Thoracic aorta (tissue), 2 donors: ENCODE data around the gene ATP1B1. TPM values are rescaled to one million over a fixed set of nuclear protein-coding genes. Genes with fewer than 3 reads are reported as not detected.

ENCODE experiments used
- ATAC-seq: fragments of 150-250 bp; one replicate; pipeline ENCODE4 v1.8.0; 2017; ENCODE audit warnings: low read depth; ENCODE audit not compliant: insufficient number of reproducible peaks, low FRiP score
- DNase-seq: peaks from one replicate; pipeline ENCODE4 v3.0.0-alpha.2; 2020; ENCODE audit warnings: low spot score
- H3K27ac ChIP-seq, 2 donors: fragments of 200-600 bp; sonication (generic); 1 replicate in 1 of 2; 2 replicates in 1 of 2; pipeline ENCODE4 v1.5.1; 2016; ENCODE audit warnings: mild to moderate bottlenecking in 2 of 2, moderate library complexity in 2 of 2
- H3K27me3 ChIP-seq: fragments of 200-600 bp; sonication (generic); replicated peaks from 2 replicates; pipeline ENCODE4 v1.6.0; 2016; ENCODE audit warnings: mild to moderate bottlenecking; ENCODE audit not compliant: insufficient read depth
- H3K36me3 ChIP-seq: fragments of 200-600 bp; sonication (generic); one replicate; pipeline ENCODE4 v1.5.1; 2016
- H3K4me1 ChIP-seq, 2 donors: fragments of 200-600 bp; sonication (generic); 1 replicate in 1 of 2; 2 replicates in 1 of 2; pipeline versions ENCODE4 v1.5.1 to v1.6.0; 2016; ENCODE audit warnings: low read depth in 2 of 2, mild to moderate bottlenecking in 1 of 2; ENCODE audit not compliant: control insufficient read depth in 1 of 2
- H3K4me3 ChIP-seq: fragments of 200-600 bp; sonication (generic); 2 replicates; pipeline ENCODE4 v1.5.1; 2016; ENCODE audit warnings: mild to moderate bottlenecking
- H3K9me3 ChIP-seq: fragments of 200-600 bp; sonication (generic); 2 replicates; pipeline ENCODE4 v1.5.1; 2016
- CTCF ChIP-seq: fragments of 200-600 bp; sonication (generic); IDR thresholded peaks from one replicate; pipeline ENCODE4 v1.5.1; 2019; ENCODE audit warnings: antibody characterized with exemption
- total RNA-seq, 2 donors: library from RNA; depleted of rRNA; stranded (reverse); fragments of >200 nt; gene quantifications; one replicate each; pipeline versions ENCODE4 v1.1.0 to v1.2.3, GENCODE V29; 2016

ATP1B1 gene
- total RNA-seq, 2 donors from 2014 or later: 19.4 to 33.9 TPM

GRCh38 chr1:169133228-169133576, 26.7 kb downstream of the ATP1B1 start:
- Histone ChIP-seq H3K9me3 (no peaks in the 10 kb centered on the region), H3K27me3 (no peaks in the 10 kb centered on the region), H3K4me3 (no peak overlapping the region), H3K4me1 (peaks cover 6 to 14% of the 10 kb centered on the region in 2 donors), H3K36me3 (no peaks in the 10 kb centered on the region), H3K27ac (no peak overlapping the region)
- no peak for DNase-seq
- ATAC-seq: no peak
- no peak for TF ChIP-seq CTCF

DNA sequence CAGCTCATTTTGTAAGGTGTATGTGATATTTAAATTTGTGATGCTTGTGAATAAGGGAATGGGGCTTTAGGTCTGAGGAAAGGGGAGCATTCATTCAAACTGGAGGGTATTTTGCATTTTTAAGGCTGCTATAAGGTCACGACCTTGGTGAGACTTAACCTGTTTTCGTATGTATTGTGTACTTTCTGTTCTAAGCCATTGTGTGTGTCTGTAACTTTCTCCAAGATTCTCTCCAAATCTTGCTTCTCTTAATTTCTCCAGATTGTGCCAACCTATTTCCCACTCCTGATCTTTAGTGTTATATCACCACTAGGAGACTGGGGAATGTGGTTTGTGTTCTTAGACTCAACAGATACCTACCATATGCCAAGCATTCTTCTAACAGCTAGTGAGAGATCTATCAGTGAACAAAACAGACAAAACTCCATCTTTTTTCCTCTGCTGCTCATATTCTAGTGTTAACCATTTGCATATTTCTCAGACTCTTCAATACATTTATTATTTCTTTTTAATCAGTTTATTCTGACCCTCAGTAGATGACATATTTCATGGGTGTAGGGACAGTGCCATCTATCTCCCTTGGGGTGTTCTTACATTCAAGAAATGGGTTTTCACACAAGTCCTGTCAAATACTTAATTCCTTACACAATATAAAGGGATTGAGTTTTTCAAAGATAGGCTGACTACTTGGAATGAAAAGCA, 27.5 kb downstream of the ATP1B1 start:
- no peak for ATAC-seq
- H3K4me3 ChIP-seq: no peak overlapping the region
- H3K27me3 ChIP-seq: no peaks in the 10 kb centered on the region
- no peaks in the 10 kb centered on the region for H3K36me3 ChIP-seq
- H3K9me3 ChIP-seq: no peaks in the 10 kb centered on the region
- peaks cover 6 to 12% of the 10 kb centered on the region in 2 donors for H3K4me1 ChIP-seq
- DNase-seq: no peak
- TF ChIP-seq CTCF: no peak
- H3K27ac ChIP-seq: no peak overlapping the region

DNA sequence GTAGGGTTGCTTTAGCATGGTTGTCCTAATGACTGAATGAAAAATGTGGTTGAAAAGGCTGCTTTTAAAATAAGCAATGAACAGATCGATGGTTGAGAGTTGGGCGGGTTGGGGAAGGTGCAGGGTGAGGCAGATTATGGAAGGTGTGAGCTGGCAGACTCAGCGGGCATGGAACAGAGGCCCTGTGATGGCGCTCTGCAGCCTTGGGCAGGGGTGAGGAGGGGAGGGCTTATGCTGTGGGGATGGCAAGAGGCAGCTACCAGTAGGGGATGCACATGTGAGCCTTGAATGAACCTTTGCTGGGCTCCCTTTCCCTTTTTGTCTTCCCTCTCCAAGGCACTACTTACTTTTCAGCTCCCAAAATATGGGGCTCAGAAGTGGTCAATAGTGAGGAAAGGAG, 30.9 kb downstream of the ATP1B1 start:
- Histone ChIP-seq H3K27me3 (no peaks in the 10 kb centered on the region), H3K36me3 (no peaks in the 10 kb centered on the region), H3K4me1 (no peaks in the 10 kb centered on the region), H3K9me3 (no peaks in the 10 kb centered on the region), H3K27ac (no peak overlapping the region), H3K4me3 (no peak overlapping the region)
- DNase-seq (no peak), ATAC-seq (no peak)
- TF ChIP-seq CTCF: no peak

DNA sequence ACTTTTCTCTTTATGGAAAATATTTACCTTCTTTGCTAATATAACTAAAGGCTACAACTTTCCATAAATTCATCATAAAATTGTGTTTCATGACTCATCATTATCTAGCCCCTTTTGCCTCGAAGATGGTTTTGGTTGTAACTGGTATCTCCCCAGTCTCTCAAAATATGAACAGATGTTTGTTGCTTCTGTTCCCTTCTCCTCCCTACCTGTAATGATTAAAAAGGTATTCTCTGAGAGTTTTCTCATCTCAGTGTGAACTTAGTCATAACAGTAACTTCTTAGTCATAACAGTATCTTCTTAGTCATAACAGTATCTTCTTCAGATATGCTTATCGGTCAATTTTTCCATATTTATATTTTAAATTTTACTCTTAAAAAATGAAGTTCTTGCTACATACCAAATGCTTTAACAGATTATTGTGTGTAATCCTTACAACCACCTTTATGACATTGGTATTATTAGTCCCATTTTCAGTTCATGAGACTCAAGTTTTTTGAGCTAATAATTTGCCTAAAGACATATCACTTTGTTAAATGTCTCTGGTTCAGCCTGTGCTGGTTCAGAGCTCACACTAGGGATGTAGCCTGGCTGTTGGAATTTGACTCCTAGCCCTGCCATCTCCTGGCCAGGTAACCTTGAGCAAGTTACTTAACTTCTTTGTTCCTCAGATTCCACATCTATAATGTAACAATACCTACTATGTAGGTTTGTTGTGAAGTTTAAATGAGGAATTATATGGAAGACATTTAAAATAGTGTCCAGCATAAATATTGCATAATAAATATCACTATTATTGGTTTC, 32.6 kb downstream of the ATP1B1 start:
- Histone ChIP-seq H3K9me3 (no peaks in the 10 kb centered on the region), H3K27ac (no peak overlapping the region), H3K27me3 (no peaks in the 10 kb centered on the region), H3K4me3 (no peak overlapping the region), H3K36me3 (no peaks in the 10 kb centered on the region), H3K4me1 (no peaks in the 10 kb centered on the region)
- ATAC-seq (no peak), DNase-seq (no peak)
- TF ChIP-seq CTCF: no peak

DNA sequence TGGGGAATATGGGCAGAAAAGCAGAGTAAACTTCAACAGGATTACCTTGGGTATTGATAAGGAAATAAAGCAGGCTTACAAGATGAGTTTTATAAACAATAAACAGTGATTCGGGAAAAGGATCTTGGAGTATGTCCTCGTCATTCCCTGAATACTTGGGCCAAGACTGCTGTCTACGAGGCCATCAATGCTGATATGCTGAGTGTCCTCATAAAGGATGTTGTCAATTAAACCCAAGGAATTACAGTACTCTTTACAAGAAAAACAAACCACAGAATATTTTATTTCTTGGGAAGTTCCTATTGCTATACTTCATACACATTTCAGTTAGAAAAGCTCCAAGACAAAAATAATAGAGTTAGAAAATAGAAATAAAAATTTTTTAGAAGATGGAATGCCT, 34.9 kb downstream of the ATP1B1 start:
- Histone ChIP-seq H3K36me3 (no peaks in the 10 kb centered on the region), H3K27me3 (no peaks in the 10 kb centered on the region), H3K4me3 (no peak overlapping the region), H3K9me3 (no peaks in the 10 kb centered on the region), H3K27ac (no peak overlapping the region), H3K4me1 (no peaks in the 10 kb centered on the region)
- TF ChIP-seq CTCF: no peak
- DNase-seq (no peak), ATAC-seq (no peak)
